ENCODE results near the gene CD58. TPM values are rescaled to one million over a fixed set of nuclear protein-coding genes. Genes with fewer than 3 reads are reported as not detected.
A peak's percentile ranks its signal among the peaks of the same experiment; 100 is the strongest.
"Not testable (repeated sequence)": the region's sequence is repeated elsewhere in the genome, so short reads cannot be mapped to it uniquely, and the experiment has no call there.

The CD58 gene, protein sequence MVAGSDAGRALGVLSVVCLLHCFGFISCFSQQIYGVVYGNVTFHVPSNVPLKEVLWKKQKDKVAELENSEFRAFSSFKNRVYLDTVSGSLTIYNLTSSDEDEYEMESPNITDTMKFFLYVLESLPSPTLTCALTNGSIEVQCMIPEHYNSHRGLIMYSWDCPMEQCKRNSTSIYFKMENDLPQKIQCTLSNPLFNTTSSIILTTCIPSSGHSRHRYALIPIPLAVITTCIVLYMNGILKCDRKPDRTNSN
- total RNA-seq: 39.6 TPM
- polyA plus RNA-seq: 100 to 1,000 TPM in 2 of 4 donors, 10 to 100 TPM in 2; 69.2 to 124 (median 96.5) TPM

DNA sequence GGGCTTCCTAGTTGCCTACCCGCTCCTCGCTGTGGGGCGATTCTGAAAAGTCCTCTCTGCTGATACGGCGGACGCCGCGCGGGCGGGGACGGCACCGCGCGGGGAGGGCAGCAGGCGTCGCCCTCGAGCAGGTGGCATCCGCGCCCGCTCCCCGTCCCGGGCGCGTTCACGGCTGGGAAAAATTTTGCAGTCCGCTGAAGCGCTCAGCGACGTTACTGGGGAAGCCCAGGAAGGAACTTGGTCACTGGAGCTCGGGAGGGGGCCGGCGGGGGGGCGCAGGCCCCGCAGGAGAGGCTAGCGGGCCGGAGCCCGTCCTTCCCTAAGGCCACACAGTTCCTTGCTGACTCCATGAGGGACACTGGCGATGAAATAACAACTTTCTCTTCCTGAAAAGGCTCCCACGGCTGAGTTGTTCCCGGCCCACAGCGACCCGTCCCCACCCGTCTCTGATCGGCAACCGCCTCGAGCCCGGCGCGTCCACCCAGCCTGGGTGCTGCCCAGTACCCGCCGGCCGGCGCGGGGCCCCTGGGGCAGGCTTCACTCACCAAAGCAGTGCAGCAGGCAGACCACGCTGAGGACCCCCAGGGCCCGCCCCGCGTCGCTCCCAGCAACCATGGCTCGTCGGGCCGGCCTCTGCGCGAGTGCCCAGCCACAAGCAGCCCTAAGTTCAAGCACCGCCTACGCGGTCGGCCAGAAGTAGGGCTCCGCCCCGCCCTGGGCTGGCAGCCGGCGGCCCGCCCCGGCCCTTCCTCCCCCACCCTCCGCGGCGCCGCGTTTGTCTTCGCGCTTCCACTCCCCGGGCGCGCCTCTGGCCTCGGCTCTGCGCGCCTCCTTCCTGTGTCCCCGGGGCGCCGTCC is at the start of gene CD58:
Gene CD58, minus strand, starts transcription at position 669 of the 857 bp plus-strand sequence. Its CDS starts 54 bp downstream, at position 615.
- ATAC-seq (ENCODE audit: low read depth in 2 of 2) (peak; percentile 79 to 81), DNase-seq (peak; percentile 71 to 90 (median 72))
- Mint-ChIP-seq H3K9me3 (peaks cover 0 to 1% (median 0%) of the 10 kb centered on the region in 7 donors), H3K27me3 (no peaks in the 10 kb centered on the region), H3K27ac (peak within 1 kb of the TSS; percentile 91 to 95 (median 95)), H3K4me1 (peaks cover 28 to 68% (median 39%) of the 10 kb centered on the region in 4 donors), H3K36me3 (no peaks in the 10 kb centered on the region), H3K4me3 (peak within 1 kb of the TSS; percentile 95 to 100 (median 96))
- Histone ChIP-seq H3K27ac (ENCODE audit: insufficient read depth, low read length, poor library complexity, severe bottlenecking) (peak within 1 kb of the TSS; percentile 93), H3K4me1 (ENCODE audit: control insufficient read depth, insufficient read depth, low read length, poor library complexity, severe bottlenecking) (peaks cover 43% of the 10 kb centered on the region), H3K4me3 (ENCODE audit: low read depth, low read length) (peak within 1 kb of the TSS; percentile 98), H3K36me3 (ENCODE audit: control insufficient read depth, insufficient read depth, low read length) (no peaks in the 10 kb centered on the region), H3K27me3 (ENCODE audit: control insufficient read depth, insufficient read depth, low read length) (no peaks in the 10 kb centered on the region), H3K9me3 (ENCODE audit: control insufficient read depth in 2 of 2, low read length in 2 of 2) (no peaks in the 10 kb centered on the region)

DNA sequence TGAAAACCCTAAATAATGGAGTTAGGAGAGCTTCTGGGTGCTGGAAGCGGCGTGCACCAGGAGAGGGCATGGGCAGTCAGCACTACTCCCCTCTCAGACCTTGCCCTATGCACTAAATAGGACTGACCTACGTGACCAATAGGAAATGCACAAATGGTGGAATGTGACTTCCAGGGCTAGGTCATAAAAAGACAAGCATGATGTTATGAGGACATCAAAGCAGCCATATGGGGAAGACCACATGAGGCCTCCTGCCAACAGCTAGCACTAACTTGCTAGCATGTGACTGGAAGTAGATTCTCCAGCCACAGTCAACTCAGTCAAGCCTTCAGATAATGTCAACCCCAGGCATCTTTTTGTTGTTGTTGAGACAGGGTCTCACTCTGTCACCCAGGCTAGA is 49.6 kb upstream of the CD58 start:
- H3K27me3 ChIP-seq (ENCODE audit: control insufficient read depth, insufficient read depth, low read length); H3K27ac Mint-ChIP-seq; H3K9me3 Mint-ChIP-seq; H3K36me3 Mint-ChIP-seq; H3K4me1 ChIP-seq (ENCODE audit: control insufficient read depth, insufficient read depth, low read length, poor library complexity, severe bottlenecking); H3K27ac ChIP-seq (ENCODE audit: insufficient read depth, low read length, poor library complexity, severe bottlenecking); H3K9me3 ChIP-seq (ENCODE audit: control insufficient read depth in 2 of 2, low read length in 2 of 2); H3K4me3 ChIP-seq (ENCODE audit: low read depth, low read length); H3K36me3 ChIP-seq (ENCODE audit: control insufficient read depth, insufficient read depth, low read length); H3K4me3 Mint-ChIP-seq; H3K4me1 Mint-ChIP-seq; DNase-seq; ATAC-seq (ENCODE audit: low read depth in 2 of 2): not testable (repeated sequence)
- H3K27me3 Mint-ChIP-seq: peaks cover 11% of the 10 kb centered on the region

DNA sequence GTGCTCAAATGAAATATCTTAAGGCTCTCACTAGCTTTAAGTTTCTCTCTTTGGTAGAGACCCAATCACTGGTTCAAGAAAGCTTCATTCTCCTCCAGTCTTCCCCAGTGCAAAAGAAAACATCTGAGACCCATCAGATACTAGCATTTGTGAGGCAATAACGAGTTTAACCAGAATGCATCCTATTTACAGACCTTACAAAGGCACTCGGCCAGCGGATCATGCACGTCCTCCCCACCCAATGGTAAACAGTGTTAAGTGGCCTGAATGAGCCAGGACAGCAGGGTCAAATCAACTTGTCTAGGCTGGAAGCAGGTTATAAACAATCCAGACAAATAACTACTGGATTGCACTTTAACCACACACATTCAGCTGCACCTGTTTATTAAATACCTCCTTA is 48.3 kb upstream of the CD58 start:
- not testable (repeated sequence) for H3K4me1 ChIP-seq (ENCODE audit: control insufficient read depth, insufficient read depth, low read length, poor library complexity, severe bottlenecking); H3K27ac ChIP-seq (ENCODE audit: insufficient read depth, low read length, poor library complexity, severe bottlenecking); H3K9me3 Mint-ChIP-seq; H3K27me3 ChIP-seq (ENCODE audit: control insufficient read depth, insufficient read depth, low read length); H3K4me1 Mint-ChIP-seq; DNase-seq; ATAC-seq (ENCODE audit: low read depth in 2 of 2); H3K27ac Mint-ChIP-seq; H3K36me3 ChIP-seq (ENCODE audit: control insufficient read depth, insufficient read depth, low read length); H3K4me3 ChIP-seq (ENCODE audit: low read depth, low read length); H3K36me3 Mint-ChIP-seq; H3K9me3 ChIP-seq (ENCODE audit: control insufficient read depth in 2 of 2, low read length in 2 of 2); H3K4me3 Mint-ChIP-seq
- peaks cover 11% of the 10 kb centered on the region for H3K27me3 Mint-ChIP-seq

DNA sequence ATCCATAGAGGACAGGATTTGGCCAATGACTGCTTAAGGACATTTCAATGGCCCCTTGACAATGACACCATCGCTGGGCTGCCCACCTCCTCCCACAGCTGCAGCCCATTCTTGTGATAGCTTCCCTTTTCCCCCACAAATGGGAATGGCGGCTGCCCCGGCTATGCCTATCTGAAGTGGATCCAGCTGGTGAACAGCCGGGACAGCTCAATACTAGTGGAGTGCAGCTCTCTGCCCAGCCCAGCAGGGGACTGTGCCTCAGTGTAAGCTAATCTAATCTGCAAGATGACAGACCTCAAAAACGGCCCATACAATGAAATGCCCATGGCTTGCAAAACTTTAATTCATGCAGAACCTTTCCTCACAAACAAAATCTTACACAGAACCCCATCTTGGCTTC is 47.0 kb upstream of the CD58 start:
- not testable (repeated sequence) for H3K4me1 ChIP-seq (ENCODE audit: control insufficient read depth, insufficient read depth, low read length, poor library complexity, severe bottlenecking); H3K27me3 ChIP-seq (ENCODE audit: control insufficient read depth, insufficient read depth, low read length); DNase-seq; H3K9me3 Mint-ChIP-seq; H3K36me3 Mint-ChIP-seq; H3K36me3 ChIP-seq (ENCODE audit: control insufficient read depth, insufficient read depth, low read length); H3K9me3 ChIP-seq (ENCODE audit: control insufficient read depth in 2 of 2, low read length in 2 of 2); H3K27ac ChIP-seq (ENCODE audit: insufficient read depth, low read length, poor library complexity, severe bottlenecking); H3K4me3 ChIP-seq (ENCODE audit: low read depth, low read length); H3K4me1 Mint-ChIP-seq; ATAC-seq (ENCODE audit: low read depth in 2 of 2); H3K4me3 Mint-ChIP-seq
- peak overlapping the region in 1 of 3 donors; percentile 1 for H3K27ac Mint-ChIP-seq
- peaks cover 11% of the 10 kb centered on the region for H3K27me3 Mint-ChIP-seq

DNA sequence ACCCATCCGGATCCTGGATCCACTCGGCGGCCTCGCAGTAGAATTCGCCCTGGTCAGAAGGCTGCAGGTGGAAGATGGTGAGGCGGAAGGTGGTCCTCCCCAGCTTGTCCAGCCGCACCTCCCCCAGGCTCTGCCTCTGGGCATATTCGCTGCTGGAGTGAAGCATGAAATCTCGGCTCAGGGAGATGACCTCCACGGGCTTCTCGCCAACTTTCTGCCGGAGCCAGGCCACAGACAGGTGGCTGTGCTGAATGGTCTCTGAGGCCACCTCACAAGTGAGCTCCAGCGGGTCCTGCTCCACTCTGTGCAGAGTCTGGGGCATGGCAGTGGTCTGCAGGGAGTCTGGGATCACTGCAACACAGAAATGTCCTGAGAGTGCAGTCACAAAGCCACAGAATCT is 43.0 kb upstream of the CD58 start:
- not testable (repeated sequence) for H3K27ac ChIP-seq (ENCODE audit: insufficient read depth, low read length, poor library complexity, severe bottlenecking); H3K9me3 Mint-ChIP-seq; DNase-seq; H3K4me3 ChIP-seq (ENCODE audit: low read depth, low read length); H3K36me3 ChIP-seq (ENCODE audit: control insufficient read depth, insufficient read depth, low read length); H3K27me3 Mint-ChIP-seq; H3K27ac Mint-ChIP-seq; H3K4me1 Mint-ChIP-seq; H3K27me3 ChIP-seq (ENCODE audit: control insufficient read depth, insufficient read depth, low read length); ATAC-seq (ENCODE audit: low read depth in 2 of 2); H3K4me3 Mint-ChIP-seq; H3K9me3 ChIP-seq (ENCODE audit: control insufficient read depth in 2 of 2, low read length in 2 of 2); H3K4me1 ChIP-seq (ENCODE audit: control insufficient read depth, insufficient read depth, low read length, poor library complexity, severe bottlenecking); H3K36me3 Mint-ChIP-seq

DNA sequence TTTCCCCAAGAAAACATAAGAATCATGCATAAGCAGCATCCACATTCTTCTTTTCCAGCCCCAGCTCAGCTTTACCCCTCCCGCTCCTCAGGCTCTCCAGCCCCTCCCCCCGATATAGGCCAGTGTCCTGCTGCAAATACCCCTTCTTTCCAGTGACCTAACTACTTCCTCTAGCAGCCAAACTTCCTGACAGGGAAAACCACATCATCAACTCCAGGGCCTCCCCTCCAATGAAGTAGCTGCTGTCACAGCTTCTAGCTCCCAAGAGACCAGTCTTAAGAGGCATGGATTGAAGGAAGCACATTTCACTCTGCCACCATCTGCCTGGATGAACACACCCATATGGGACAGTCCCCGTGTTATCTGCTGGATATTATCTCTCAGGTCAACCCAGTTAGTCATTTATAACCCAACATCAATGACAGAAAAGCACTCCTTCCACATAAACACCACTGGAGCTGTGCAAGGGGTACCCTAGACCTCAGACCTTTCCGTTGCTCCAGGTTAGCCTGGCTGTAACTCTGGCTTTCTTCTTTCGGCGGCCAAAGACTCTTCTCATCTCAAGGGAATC is 39.1 kb upstream of the CD58 start:
- H3K36me3 ChIP-seq (ENCODE audit: control insufficient read depth, insufficient read depth, low read length); H3K27me3 ChIP-seq (ENCODE audit: control insufficient read depth, insufficient read depth, low read length); H3K27ac ChIP-seq (ENCODE audit: insufficient read depth, low read length, poor library complexity, severe bottlenecking); H3K9me3 Mint-ChIP-seq; H3K36me3 Mint-ChIP-seq; DNase-seq; H3K4me3 Mint-ChIP-seq; H3K27me3 Mint-ChIP-seq; H3K4me1 ChIP-seq (ENCODE audit: control insufficient read depth, insufficient read depth, low read length, poor library complexity, severe bottlenecking); ATAC-seq (ENCODE audit: low read depth in 2 of 2); H3K4me3 ChIP-seq (ENCODE audit: low read depth, low read length); H3K27ac Mint-ChIP-seq; H3K9me3 ChIP-seq (ENCODE audit: control insufficient read depth in 2 of 2, low read length in 2 of 2): not testable (repeated sequence)
- H3K4me1 Mint-ChIP-seq: peaks cover 7 to 21% (median 14%) of the 10 kb centered on the region in 4 donors

DNA sequence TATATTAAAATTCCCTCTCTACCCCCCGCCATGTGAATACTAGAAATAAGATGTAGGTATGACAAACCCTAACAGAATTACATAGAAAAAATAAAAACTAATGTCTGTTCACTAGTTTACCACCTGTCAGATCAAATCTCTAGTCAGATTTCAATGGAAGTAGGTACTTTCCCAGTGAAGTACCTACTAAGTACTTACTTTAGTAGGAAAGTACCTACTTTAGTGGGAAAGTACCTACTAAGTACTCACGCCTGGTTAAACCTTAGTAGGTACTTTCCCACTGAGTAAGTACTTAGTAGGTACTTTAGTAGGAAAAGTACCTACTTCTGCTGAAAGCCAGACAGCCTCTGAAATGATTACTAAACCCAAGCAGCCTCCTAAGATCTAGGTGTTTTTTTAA is 38.0 kb upstream of the CD58 start:
- not testable (repeated sequence) for ATAC-seq (ENCODE audit: low read depth in 2 of 2); H3K4me3 Mint-ChIP-seq

More for the DNA sequence above, 38.0 kb upstream of the CD58 start:
- DNase-seq; H3K27me3 ChIP-seq (ENCODE audit: control insufficient read depth, insufficient read depth, low read length); H3K9me3 ChIP-seq (ENCODE audit: control insufficient read depth in 2 of 2, low read length in 2 of 2); H3K27ac ChIP-seq (ENCODE audit: insufficient read depth, low read length, poor library complexity, severe bottlenecking); H3K4me1 ChIP-seq (ENCODE audit: control insufficient read depth, insufficient read depth, low read length, poor library complexity, severe bottlenecking); H3K36me3 ChIP-seq (ENCODE audit: control insufficient read depth, insufficient read depth, low read length); H3K27me3 Mint-ChIP-seq; H3K9me3 Mint-ChIP-seq; H3K36me3 Mint-ChIP-seq; H3K27ac Mint-ChIP-seq; H3K4me3 ChIP-seq (ENCODE audit: low read depth, low read length): not testable (repeated sequence)
- H3K4me1 Mint-ChIP-seq: peaks cover 7 to 21% (median 14%) of the 10 kb centered on the region in 4 donors

Measured in CD4-positive, CD25-positive, alpha-beta regulatory T cell (primary cell).